ENCODE data around the gene UBAC2. TPM values are rescaled to one million over a fixed set of nuclear protein-coding genes. Genes with fewer than 3 reads are reported as not detected.

UBAC2 gene
- total RNA-seq = 36.3 TPM
- long read RNA-seq, transcript UBAC2-203 (9 exons, 1,375 nt) = major isoform, 111 of 167 reads
- long read RNA-seq, partial matches to known transcripts = 8 of 167 reads
- long read RNA-seq, other reads (novel, unspliced or antisense) = 47 of 167 reads

GRCh38 chr13:99200432-99201167, at the start of gene UBAC2:
UBAC2 (plus strand) TSS chr13:99200854; CDS start chr13:99200909, 55 bp downstream.
- intact Hi-C loops (cut with micrococcal nuclease) = no loop called here
- DNase-seq (peak; percentile 98), ATAC-seq (peak; percentile 97)

- no peak for DNase-seq
- intact Hi-C loops (cut with micrococcal nuclease) = no loop called here
- ATAC-seq = no peak
Measured at GRCh38 chr13:99151516-99151915, 49.1 kb upstream of the UBAC2 start.

DNA sequence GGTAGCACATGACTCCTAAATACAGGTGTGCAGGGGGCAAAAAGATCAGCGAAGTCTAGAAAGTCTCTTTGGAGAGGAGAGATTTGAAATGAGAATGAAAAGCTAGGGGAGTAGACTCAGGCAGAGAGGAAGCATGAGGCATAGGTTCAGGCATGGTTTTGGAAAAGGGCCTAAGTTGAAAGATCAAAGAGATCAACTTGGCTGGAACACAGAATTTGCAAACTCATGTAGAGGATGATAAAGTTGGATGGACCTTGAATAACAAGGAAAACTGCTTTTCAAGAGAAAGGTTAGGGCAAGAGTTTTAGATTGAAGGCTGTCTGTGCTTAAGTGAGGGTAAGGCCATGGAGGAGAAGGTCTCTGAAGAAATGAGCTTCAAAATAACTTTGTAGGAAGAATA, 47.4 kb upstream of the UBAC2 start:
- ATAC-seq = no peak
- intact Hi-C loops (cut with micrococcal nuclease) = no loop called here
- DNase-seq = no peak

DNA sequence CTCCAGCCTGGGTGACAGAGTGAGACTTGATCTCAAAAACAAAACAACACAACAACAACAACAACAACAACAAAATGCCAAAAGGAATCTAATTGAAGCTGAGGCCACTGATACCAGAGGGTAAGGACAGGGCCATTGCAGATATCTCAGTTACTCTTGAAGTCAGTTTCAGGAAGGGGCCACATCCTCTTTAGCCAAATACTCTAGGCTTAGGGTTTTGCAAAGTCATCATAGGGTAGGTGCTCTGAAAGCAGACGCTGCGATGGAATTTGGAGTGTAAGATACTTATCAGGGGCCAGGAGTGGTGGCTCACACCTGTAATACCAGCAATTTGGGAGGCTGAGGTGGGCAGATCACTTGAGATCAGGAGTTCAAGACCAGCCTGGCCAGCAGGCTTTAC, 46.6 kb upstream of the UBAC2 start:
- intact Hi-C loops (cut with micrococcal nuclease) = no loop called here
- ATAC-seq (no peak), DNase-seq (no peak)

DNA sequence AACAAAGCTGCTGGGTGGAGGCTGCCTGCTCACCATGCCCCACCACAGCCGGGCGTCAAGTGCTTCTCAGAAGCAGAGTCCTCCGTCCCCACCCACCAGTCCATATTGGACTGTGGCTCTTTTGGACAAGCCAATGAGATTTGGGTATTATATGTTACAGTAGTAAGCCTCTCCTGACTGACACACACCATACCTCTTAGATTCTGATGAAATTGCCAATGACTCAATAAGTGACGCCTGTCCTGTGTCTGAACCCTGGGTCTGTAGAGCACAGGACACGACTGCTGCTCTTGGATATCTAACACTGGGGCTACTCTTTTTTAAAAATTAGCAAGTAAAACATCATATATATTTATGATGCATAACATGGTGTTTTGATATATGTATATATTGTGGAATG, 44.8 kb upstream of the UBAC2 start:
- DNase-seq (no peak), ATAC-seq (no peak)
- intact Hi-C loops (cut with micrococcal nuclease) = no loop called here

- ATAC-seq (no peak), DNase-seq (no peak)
- intact Hi-C loops (cut with micrococcal nuclease) = no loop called here
Measured at GRCh38 chr13:99157046-99157445, 43.6 kb upstream of the UBAC2 start.

GRCh38 chr13:99158846-99159245, 41.8 kb upstream of the UBAC2 start:
- intact Hi-C loops (cut with micrococcal nuclease) = no loop called here
- no peak for ATAC-seq

DNA sequence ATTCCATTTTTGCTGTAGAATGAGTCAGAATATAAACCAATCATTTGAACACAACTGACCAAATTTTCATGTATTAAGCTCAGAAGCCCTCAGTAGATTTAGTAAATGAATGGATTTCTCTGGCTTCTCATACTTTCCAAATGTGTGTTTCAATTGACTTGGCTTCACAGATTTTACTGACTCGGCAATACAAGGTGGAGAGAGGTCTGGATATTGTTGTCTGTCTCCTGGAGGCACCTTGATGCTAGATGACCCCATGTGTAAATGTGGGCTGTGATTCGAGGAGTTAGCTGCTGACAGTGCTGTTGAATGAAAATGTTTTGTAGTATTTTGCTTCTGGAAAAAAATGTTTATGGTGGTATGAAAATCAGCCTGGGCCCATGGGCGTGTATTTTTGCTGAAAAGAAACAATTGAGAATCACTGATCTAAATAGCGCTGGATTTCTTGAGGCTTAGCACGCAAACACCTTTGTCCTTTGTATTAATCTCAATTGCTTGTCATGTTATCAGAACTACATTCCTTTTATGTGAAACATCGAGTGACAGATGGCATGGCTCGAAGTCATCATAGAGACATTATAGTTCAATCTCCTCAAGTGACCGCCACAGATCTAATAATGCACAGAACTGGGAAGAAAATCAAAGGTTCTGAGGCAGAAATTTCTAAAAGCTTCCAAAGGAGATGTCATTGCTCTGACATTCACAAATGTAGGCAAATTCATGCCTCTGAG, 41.2 kb upstream of the UBAC2 start:
- DNase-seq = no peak
- peak; percentile 58 for ATAC-seq
- intact Hi-C loops (cut with micrococcal nuclease) = no loop called here

More at GRCh38 chr13:99158846-99159245, 41.8 kb upstream of the UBAC2 start:
- no peak for DNase-seq

GRCh38 chr13:99160415-99160814, 40.2 kb upstream of the UBAC2 start:
- intact Hi-C loops (cut with micrococcal nuclease) = no loop called here
- DNase-seq = no peak

DNA sequence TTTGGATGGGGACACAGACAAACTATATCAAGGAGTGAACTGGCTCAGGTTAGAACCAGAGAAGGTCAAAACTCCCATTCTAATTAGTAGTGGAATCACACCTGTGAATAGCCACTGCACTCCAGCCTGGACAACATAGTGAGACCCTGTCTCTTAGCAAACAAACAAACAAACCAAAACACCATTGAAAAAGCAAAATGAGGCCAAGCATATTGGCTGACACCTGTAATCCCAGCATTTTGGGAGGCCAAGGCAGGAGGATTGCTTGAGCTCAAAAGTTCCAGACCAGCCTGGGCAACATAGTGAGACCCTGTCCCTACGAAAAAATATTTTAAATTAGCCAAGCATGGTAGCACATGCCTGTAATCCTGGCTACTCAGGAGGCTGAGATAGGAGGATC, 39.1 kb upstream of the UBAC2 start:
- intact Hi-C loops (cut with micrococcal nuclease) = no loop called here
- ATAC-seq = no peak
- no peak for DNase-seq

More at GRCh38 chr13:99160415-99160814, 40.2 kb upstream of the UBAC2 start:
- ATAC-seq = peak; percentile 23

DNA sequence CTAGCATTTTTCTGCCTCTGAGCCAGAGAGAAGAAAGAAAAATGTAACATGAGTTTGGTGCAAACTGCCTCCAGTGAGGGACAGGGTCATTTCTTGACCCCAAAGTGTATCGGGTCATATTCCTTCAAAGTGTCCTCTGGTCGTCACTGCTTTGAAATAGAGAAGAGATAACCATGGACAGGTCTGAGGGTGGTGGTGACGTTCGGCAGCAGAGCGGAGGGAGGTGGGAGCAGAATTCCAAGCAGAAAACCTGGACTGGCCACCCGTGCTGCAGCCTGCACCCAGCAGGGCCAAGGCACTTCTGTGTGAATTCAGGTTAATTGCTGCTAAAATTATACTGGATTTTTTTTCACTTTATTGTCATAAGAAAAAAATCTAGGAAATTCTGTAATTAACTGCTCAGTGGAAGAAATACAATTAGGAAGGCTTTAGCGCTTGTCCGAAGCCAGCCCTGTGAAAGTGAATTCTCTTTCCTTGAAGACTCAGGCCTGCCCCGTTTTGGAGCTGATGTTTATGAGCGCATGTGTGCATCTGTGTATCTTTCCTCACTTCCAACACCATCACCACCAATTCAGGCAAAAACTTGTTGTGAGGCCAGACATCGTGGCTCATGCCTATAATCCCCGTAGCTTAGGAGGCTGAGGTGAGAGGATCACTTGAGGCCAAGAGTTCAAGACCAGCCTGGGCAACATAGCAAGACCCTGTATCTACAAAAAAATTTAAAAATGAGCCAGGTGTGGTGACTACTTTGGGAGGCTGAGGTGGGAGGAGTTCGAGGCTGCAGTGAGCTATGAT, 37.9 kb upstream of the UBAC2 start:
- intact Hi-C loops (cut with micrococcal nuclease) = no loop called here
- ATAC-seq (peak; percentile 73), DNase-seq (no peak)

- intact Hi-C loops (cut with micrococcal nuclease) = no loop called here
- ATAC-seq = no peak
- DNase-seq = no peak
Measured at GRCh38 chr13:99164226-99164625, 36.4 kb upstream of the UBAC2 start.

- intact Hi-C loops (cut with micrococcal nuclease) = no loop called here
- ATAC-seq (no peak), DNase-seq (no peak)
Measured at GRCh38 chr13:99165753-99166587, 34.7 kb upstream of the UBAC2 start.

- ATAC-seq = no peak
- DNase-seq = no peak
- intact Hi-C loops (cut with micrococcal nuclease) = no loop called here
Measured at GRCh38 chr13:99172951-99173350, 27.7 kb upstream of the UBAC2 start.

DNA sequence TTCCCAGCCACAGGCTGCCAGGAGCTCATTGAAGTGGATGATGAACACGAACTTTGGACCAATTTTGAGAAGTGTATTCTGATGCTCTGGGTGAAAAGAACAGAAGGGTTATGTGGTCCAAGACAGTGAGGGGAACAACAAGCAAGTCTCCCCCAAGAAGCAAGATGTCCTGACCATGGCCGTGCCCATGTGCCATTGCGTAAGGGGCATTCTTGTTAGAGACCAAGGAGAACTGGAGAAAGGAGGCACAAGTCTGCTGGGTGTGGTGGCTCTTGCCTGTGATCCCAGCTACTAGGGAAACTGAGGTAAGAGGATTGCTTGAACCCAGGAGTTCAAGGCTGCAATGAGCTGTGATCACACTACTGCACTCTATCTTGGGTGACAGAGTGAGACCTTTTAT, 27.0 kb upstream of the UBAC2 start:
- intact Hi-C loops (cut with micrococcal nuclease) = no loop called here
- DNase-seq (no peak), ATAC-seq (no peak)

- no peak for ATAC-seq
- no peak for DNase-seq
- intact Hi-C loops (cut with micrococcal nuclease) = loop anchor here (5.0 kb wide), 1 partner anchor 263 kb away; no protein-coding TSS in a partner anchor
Measured at GRCh38 chr13:99174533-99175100, 26.0 kb upstream of the UBAC2 start.

DNA sequence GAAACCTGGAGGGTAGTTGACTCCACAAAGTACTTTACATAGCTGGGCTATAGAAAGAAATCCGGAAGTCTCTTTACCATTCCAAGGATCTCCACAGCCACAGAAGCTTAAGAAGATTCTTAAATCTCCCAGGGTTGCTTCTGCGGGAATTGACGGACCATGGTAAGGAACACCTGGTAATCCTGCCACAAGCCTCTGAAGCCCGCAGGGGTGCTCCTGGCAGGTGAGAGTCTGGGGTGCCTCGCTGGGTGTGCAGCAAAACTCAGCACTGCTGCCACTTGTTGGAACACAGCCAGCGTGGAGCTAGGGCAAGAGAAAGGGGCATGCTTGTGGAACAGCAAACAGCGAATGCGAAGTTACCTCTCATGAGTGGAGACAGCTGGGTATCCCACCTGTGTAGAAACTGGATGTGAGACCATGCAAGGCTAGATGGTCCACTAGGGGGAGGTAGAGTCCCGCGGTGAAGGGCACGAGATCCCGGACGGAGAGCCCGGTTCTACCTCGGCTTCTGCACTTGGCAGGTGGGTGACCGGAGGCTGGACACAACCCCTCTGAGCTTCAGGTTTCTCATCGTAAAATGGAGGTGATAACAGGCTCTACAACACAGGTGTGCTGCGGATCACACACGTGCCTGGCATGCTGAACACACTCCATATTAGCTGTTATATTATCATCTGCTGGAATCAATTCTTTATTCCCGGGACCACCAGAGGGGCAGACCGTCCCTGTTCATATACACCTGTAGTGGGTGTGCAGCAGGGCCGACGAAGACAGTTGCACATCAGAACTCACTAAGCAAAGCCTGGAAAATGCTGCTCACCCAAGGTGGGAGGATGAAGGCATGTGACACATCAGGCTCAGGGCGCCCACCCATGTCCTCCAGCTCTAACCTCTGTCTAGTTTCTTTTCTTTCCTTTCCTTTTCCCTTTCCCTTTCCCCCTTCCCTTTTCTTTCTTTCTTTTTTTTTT, 24.1 kb upstream of the UBAC2 start:
- DNase-seq (peak; percentile 72), ATAC-seq (peak; percentile 94)
- intact Hi-C loops (cut with micrococcal nuclease) = loop anchor here (2.0 to 5.0 kb wide), 2 partner anchors 88 to 261 kb away; no protein-coding TSS in a partner anchor

All from left ventricle myocardium superior (tissue), 1 donor.